ENCODE data around the gene SPPL3.

The SPPL3 gene

DNA sequence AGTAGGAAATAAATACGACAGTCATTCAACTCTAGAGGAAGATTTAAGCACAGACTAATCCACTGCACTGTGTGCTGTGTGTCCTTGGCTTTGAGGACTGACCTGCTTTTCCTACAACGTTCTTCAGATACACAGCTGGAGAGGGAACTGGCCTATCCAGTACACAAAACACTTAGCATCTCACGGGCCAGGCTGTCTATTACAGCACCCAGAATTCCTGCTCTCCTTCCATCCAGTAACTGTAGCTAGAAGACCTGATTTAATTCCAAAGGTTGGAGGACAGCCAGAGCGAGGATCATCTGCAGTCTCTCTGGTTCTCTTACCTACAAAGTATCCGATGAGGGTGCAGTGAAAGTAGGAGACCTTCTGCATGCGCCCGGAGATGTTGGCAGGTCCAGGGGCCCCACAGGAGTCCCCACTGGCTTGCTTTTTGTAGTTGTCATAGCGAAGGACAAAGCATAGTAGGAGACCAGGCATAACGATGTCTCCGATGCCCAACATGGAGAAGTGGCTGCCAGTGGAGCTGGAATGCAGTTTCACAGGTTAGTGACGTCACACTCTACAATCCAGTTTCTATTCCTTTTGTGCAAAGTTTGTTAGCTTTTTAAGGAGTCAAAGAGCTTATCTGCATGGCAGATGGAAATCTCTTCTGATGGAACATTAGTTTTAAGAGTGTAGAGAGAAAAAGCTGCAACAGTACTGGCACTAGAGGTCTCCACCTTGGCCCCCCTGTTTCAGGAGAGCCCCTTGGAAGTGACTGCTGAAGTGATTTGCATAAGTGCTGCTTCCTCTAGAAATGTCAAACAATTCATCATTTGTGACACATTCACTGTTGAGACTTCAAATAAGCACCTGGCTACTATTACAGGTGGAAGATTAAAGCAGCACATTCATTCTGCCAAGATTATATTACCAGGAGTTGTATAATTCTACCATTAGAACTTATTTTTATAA, 136.8 kb downstream of the SPPL3 start:
- no peak for DNase-seq

DNA sequence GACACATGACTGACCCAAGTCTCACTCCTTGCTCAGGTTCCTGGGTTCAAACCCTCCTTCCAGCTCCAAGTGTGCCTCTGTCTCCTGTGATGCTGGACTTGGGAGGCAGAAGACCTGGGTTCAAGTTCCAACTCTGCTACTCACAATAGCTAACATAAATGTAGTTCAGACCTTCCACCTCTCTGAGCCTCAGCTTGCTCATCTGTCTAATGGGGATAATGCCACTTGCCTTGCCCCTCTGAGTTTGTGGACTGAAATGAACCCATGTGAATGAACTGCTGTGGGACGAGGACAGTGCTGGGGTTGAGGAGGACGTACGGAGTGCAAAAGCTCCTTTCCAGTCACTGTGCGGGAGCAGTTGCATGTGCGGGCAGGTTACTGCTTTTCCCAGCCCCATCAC, 137.6 kb downstream of the SPPL3 start:
- DNase-seq: no peak

DNA sequence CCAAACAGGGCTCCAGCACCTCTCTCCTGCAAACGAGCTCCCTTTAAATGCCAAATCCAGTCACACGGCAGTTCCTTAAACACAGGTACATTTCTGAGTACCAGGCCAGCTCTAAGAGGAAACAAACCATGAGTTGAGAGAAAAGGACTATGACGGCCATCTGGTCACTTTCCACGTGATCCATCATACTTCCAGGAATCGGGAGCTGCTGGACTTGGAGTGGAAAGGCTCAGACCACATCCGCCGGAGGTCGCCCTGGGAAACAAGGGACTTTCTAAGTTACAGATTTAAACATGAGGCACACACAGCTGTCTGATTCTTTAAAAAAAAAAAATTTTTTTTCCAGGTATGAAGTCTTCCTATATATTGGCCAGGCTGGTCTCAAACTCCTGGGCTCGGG, 139.3 kb downstream of the SPPL3 start:
- no peak for DNase-seq

DNA sequence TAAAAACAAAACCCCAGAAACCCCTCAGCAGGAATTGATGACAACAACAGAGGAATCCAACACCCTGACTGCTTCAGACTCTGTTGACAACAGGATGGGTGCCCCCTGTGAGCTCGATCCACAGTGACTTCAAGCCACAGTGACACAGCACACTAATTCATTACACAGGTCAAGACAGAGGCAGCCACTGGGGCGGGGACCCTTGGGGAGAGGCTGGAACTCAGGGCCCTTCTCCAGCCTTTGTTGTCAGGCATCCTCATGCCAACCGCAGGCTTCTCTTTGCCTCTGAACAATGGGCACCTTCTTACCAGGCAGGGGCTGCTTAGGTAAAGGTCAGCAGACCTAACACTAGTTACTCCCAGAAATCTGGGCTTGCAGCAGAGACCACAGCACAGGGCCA, 140.9 kb downstream of the SPPL3 start:
- no peak for DNase-seq

DNA sequence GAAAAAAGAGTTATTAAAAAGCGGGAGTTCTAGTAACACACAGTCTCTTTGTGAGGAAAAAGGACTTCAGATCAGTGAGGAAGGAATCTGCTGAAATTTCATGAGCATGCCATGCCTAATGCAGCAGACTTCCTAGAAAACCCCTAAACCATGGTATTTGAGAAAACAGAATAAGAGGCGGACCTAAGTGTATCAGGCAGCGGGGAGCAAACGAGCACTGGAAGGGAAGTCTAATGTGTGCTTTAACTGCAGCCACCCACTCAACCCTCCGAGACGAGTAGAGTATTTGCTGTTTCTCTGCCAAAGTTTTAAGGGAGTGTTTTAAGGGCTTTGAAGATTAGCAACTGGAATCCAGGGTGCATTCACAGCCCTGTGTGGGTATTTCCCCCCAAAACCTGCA, 142.1 kb downstream of the SPPL3 start:
- DNase-seq: no peak

DNA sequence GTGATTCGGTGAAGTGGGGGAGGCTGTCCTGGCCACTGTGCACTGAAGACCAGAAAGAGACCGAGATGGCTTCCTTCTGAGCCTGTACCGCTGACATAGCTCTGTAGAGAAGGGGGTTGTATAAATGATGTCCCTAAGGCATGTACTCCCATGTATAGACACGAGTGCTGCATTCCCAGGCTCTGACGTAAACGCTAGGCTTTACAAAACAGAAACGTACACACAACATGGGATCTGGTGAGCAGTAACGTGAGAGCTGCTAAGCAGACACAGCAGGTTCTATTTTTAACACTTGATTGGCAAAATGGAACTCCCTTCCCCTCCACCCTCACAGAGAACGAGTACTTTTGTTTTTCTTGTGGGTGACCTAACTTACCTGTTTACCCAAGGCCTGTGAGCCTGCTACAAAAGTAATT, 142.6 kb downstream of the SPPL3 start:
- peak; percentile 83 for DNase-seq

DNA sequence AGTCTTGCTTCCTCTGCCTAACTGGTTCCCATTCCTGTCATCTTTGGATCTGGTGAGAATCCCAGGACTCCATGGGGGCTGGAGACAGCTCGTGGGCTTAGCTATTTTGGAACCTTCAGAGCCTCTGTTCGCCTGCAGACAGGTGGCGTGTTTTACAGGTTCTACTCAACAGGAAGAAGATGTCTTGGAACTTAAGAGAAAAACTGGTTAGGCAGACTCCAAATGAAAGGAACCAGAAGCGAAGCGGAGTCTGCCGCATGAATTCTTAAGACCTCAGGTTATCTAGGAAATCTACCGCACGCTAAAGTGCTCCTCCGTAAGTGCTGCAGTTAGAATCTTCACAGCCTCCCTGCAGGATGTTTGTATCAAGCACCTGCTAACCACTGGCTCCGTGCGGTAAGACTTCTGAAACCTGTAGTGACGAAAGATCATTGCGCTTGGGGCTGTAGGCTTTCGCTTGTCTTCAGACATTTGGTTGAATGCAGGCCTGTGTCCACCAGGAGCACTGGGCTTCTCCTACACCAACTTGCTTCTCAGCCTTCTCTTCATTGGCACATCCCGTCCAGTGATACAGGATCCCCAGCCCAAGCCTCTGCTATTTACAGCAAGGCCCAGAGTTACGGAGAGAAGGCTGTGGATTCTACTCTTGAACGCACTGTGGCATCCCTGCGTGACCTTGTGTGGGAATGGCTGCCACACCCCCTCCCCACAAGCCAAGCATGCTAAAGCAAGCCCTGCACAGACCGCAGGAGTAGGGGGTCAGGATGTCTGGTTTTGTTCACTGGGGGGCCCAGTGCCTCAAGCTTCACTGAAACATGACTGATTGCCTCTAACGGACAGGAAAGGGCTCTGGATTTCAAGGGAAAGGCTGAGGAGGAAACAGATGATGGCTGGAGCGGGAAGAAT, 143.6 kb downstream of the SPPL3 start:
- no peak for DNase-seq

DNA sequence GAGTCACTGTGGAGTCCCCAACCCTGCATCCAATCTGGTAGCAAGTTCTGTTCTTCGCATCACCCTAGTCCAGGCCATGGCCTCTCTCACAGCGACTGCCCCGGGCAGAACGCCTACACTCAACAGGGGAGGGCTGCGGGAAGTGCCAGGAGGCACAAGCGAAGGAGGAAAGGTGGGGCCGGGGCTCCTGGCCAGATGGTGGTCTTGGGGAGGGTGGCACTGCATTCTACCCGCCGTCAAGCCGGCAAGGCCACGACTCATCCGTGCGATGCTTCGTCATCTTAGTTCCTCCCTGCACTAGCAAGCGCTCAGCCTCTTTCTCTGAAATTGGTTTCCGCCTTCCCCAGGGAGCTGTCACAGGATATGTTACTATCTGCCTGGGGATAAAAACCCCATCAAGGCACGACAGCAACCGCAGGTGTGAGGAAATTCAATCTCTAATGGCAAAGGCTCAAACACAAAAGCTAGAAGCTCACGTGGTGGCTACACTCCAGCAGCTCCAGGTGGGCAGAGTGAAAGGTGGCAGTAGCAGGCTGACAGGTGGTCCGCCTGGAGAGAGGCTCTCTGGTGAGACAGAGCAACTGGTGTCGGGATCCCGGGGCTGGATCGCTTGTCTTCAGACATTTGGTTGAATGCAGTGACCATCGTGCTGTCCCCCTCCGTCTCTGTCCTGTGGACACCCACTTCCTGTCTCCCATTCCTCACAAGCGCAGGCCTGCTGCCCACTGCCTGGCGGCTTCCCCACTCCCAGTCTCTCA, 144.4 kb downstream of the SPPL3 start:
- DNase-seq: no peak

DNA sequence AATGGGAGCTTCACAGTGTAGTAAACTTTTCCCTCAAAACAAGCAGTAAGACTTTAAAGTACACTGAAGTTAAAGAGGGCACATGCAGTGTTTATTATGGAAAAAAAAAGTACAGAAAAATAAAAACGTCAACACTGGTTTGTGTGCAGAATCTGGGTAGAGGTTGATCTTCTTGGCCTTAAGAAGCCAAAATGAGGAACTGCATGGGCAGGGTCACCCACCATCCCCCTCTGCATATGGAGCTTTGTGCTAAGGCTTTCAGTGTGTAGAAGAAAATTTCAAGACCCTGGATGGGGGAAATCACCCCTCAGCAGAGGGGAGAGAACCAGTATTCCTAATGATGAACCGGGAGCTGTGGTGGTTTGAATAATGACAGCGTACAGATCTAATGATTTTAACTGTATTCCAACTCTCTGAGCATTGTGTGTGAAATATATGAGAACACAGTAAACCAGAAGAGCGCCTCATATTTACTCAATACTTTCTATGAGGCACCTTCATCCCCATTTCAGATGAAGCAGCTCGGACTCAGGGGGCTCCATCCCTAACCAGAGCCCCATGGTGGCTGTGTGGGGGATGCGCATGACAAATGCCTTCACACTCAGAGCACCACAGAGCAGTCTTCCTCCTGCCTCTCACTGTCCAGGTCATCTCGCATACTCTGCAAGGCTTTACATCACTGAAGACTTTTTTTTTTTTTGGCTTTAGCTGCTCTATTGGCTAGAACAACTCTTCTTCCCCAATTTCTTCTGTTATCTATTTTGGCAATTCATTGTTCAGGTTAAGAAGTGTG, 145.2 kb downstream of the SPPL3 start:
- no peak for DNase-seq

DNA sequence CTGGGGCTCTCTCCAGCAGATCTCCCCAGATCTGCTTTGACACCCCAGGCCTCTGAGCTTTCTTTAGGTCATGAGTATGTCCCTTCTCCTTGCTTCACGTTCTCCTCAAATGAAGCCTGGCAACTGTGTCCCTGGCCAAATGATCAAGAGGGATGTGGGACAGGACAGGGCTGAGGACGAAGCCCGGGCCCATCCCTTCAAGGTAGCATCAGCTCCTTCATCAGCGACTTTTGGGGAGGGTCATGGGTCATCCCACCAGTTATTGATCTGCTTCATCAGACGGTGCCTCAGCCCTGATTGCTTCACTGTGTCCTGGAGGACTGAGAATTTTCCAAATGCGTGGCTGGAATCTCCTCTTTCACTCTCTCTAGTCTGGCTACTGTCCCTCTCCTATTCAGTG, 146.2 kb downstream of the SPPL3 start:
- DNase-seq: no peak

DNA sequence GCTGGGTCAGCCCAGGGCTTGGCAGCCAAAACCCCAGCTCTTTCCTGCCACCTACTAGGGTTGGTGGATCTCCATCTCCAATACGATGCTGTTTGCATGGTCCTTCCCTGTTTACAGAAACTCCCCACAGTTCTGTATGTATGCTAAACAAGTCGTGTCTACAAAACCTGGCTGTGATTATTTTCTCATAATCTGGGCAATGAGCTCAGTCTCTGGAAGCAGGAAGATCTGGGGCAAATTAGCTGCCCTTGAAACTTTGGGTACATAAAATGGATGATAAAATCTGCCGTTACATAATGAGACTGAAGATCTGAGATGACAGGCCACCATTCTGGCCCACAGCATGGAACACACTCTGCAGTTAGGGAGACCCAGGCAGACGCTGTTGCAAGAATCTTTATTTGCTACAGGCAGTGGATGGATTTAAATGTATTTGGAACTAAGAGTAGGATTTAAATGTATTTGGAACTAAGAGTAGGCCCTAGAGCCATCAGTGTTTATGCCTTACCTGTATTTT, 146.9 kb downstream of the SPPL3 start:
- DNase-seq: no peak

DNA sequence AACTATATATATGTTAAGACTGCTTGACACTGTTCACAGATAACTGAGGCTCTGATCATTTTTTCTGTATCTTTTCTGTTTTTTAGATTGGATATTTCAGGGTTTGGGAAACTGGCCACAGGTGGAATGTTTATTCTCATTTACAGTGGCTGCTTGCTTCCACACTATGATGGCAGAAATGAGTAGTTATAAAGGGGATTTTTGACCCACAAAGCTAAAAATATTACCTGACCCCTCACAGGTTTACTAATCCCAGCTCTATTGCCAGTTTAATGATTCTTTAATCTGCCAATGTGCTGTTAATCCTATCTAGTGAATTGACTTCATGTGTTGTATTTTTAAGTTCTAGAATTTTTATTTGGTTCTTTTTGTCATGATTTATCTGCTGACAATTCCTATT, 148.9 kb downstream of the SPPL3 start:
- no peak for DNase-seq

DNA sequence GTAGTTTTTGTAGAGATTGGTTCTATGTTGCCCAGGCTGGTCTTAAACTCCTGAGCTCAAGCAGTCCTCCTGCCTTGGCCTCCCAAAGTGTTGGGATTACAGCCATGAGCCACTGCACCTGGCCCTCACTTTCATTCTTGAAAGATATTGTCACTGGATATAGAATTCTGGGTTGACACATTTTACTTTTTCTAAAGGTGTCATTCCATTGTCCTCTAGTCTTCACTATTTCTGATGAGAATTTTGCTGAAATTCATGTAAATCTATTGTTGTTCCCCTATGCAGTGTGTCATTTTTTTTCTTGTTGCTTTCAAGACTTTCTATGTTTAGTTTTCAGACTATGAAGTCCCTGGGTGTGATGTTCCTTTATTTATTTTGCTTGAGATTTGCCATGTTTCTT, 149.4 kb downstream of the SPPL3 start:
- DNase-seq: no peak

DNA sequence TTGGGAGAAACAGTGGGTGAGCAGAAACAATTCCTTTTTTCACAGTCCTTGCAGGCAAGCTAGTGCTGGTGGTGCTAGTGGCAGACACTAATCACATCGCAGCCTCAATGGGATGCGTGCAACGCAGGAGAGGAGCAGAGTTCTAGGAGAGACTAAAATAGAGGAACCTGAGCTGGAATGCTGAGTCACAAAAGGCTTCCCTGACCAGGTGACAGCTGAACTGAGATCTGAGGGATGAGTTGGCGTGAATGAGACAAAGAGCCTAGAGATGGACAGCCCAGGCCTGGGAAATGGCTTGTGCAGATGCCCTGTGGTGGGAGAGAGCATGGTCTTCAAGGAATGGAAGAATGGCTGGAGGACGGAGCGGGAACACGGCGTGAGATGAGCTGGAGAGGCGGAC, 152.8 kb downstream of the SPPL3 start:
- no peak for DNase-seq

DNA sequence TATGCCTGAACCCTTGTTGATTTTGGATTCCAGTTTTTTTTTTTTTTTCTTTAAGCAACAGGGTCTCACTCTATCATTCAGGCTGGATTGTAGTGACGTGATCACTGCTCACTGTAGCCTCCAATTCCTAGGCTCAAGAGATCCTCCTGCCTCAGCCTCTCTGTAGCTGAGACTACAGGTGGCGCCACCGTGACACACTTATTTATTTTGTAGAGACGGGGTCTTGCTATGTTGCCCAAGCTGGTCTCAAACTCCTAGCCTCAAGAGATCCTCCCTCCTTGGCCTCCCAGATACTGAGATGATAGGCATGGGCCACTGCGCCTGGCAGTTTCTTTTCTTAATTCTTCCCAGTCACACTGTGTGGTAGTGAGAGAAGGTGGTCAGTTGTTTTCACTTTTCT, 153.4 kb downstream of the SPPL3 start:
- DNase-seq: no peak

DNA sequence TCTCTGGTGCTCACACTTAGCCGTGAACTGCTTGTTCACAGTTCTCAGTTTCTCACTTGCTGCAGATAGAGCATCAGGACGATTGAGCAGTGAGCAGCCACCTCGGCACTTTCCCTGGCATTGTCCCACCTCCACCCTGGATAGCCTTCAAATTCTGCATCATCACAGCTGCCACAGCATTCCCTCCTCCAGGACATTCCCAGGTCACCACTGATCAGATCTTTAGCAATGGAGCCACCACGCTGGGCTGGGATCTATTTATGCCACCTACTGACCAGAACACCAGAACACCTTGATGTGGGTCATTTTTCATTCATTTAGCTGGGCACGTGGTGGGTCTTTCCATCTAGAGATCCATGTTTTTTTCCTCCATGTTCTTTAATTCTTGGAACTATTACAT, 154.9 kb downstream of the SPPL3 start:
- DNase-seq: no peak

DNA sequence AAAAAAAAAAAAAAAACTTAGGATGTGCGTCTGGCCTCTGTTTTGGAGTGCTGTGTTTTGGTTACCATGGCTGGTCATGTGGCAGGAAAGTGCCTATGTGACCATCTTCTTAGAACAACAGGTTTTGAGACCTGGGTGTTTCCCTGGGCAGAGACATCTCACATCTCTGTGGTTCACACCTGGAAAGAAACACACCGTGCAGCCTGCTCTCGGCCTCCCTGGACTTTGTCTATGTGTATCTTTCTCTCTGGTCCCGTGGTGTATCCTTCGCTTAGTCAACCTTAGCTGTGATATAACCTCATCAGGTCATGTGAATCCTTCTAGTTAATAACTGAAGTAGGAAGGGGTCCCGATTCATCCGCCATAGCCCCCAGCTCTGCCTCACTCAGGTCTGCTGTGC, 155.9 kb downstream of the SPPL3 start:
- no peak for DNase-seq

DNA sequence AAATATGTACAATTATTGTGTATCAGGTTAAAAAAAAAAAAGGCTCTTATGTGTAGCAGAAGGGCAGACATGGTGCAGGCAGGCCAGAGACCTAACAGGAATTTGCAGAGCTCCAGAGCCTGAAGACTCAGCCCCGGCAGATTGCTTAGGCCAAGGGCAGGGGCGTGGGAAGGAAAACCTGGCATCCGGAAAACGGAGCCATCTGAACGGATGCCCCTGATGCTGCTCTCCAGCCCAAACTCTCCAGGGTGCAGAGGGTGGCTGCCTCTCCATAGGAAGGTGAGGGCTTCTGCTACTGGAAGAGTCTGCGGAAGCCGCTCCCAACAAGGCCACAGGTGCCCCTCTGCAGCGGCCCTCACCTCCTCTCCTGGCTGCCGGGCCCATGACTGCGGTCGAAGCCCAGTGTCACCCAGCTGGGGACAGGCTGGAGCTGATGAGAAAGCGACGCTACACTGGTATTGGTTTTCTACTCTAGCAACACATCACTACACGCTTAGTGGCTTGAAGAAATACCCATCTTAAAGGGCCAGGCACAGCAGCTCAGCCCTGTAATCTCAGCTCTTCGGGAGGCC, 159.2 kb downstream of the SPPL3 start:
- DNase-seq: no peak

DNA sequence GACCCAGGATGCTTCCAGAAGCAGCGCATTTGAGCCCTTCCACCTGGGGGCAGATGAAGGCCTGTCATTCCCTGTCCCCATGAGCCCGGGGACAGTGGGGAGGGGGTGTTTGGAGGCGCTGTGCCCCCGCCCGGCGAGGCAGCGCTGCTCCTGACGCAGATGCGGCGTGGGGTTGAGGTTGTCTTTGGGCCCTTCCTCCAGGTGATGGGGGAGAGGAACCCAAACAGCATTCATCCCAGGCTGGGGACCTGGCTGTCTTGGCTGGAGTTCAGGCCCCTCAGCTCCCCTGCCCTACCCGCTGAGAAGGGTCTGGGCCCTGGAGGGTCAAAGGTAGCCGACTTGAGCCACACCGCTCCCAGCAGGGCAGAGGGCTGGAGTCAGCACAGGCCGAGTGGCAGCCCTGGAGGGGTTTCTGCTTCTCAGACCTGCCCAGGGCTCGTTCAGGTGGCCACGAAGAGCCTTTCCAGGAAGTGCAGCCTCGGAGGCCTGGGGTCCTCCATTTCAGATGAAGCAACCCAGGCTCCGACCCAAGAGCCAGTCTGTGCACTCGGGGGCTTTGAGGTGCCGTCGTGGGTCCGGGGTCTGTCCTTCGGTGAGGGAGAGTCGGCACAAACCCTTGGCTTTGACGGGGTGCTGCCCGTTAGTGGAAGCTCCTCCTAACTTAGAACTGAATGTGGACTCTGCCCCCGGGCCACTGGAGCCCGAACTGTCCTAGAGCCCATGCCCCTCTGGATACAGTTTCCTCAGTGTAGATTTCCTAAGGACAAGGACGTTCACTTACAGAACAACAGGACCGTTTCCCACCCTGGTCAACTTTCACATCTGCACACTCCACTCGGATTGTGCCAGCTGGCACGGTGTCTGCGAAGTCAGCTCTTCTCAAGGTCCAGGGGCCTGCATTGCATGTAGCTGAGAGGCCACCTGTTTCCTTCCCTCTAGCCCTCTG, 162.4 kb downstream of the SPPL3 start:
- DNase-seq: peak; percentile 81

DNA sequence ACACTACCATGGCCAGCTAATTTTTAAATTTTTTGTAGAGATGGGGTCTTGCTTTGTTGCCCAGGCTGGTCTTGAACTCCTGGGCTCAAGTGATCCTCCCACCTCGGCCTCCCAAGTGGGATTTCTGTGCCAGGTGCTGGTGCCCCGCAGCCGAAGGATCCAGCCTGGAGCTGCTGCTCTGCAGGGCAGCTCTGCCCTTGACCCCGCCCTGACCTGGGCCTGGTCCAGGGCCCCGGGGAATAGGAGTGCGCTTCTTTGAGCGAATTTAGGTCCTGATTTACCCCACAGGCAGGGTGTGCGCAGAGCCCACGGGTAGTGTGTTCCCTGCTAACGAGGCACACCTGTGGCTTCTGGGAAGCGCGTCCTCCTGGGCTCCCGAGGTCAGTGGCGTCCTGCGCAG, 163.3 kb downstream of the SPPL3 start:
- DNase-seq: no peak

Measured in right hindlimb (tissue), 1 donor.